IMR-90 (cell line): ENCODE data around the gene SLC6A11. TPM values are rescaled to one million over a fixed set of nuclear protein-coding genes. Genes with fewer than 3 reads are reported as not detected.

Source experiments
- ATAC-seq: fragments of 200-7000 bp; cut with Tn5 transposase; 2 replicates; pipeline ENCODE4 v1.9.1; 2020; ENCODE audit warnings: low read depth, mild to moderate bottlenecking, moderate library complexity
- BruUV-seq: library from RNA; stranded (reverse); fragments of 400-500 nt; replicated peaks from 2 replicates; lab custom pipeline; 2021; lab: Mats Ljungman, UMichigan
- CTCF ChIA-PET: fragments of 300-600 bp; formaldehyde crosslinking; extraction: SDS; loops from one replicate; lab custom pipeline; 2021; ENCODE audit warnings: antibody characterized with exemption; lab: Yijun Ruan, JAX
- POLR2A ChIA-PET: fragments of 300-600 bp; sonication (Branson Sonifier 250); formaldehyde crosslinking; loops from one replicate; lab custom pipeline; 2022; ENCODE audit warnings: antibody characterized with exemption; ENCODE audit not compliant: unreplicated experiment; lab: Charles Lee
- DNase-seq: peaks from one replicate; pipeline ENCODE4 v3.0.0; 2013
- H2AFZ ChIP-seq: replicated peaks from 2 replicates; pipeline ENCODE3; 2013; ENCODE audit warnings: low read length, mild to moderate bottlenecking; ENCODE audit not compliant: poor library complexity
- H2AK5ac ChIP-seq: 2 replicates; pipeline ENCODE4 v1.6.1; 2013; ENCODE audit warnings: low read depth, low read length, inconsistent platforms
- H2AK9ac ChIP-seq: replicated peaks from 2 replicates; pipeline ENCODE3; 2013; ENCODE audit warnings: mild to moderate bottlenecking, low read depth, low read length, moderate library complexity; ENCODE audit not compliant: poor library complexity
- H2BK120ac ChIP-seq: 2 replicates; pipeline ENCODE4 v1.6.1; 2013; ENCODE audit warnings: low read depth, low read length, inconsistent platforms
- H2BK15ac ChIP-seq: 3 replicates; pipeline ENCODE4 v1.6.1; 2013; ENCODE audit warnings: low read depth, low read length, inconsistent platforms
- H2BK20ac ChIP-seq: 2 replicates; pipeline ENCODE4 v1.6.1; 2013; ENCODE audit warnings: low read depth, mild to moderate bottlenecking, inconsistent platforms, low read length, moderate library complexity
- H2BK5ac ChIP-seq: 2 replicates; pipeline ENCODE4 v1.6.1; 2013; ENCODE audit warnings: mild to moderate bottlenecking, low read depth, low read length, inconsistent platforms; ENCODE audit not compliant: poor library complexity, severe bottlenecking
- H3K14ac ChIP-seq: replicated peaks from 2 replicates; pipeline ENCODE4 v1.6.1; 2013; ENCODE audit warnings: low read depth, low read length, inconsistent platforms
- H3K18ac ChIP-seq: 2 replicates; pipeline ENCODE4 v1.6.1; 2013; ENCODE audit warnings: low read depth, low read length, control low read depth
- H3K23ac ChIP-seq: 2 replicates; pipeline ENCODE4 v1.6.1; 2013; ENCODE audit warnings: low read depth, low read length, inconsistent platforms
- H3K27ac ChIP-seq: 2 replicates; pipeline ENCODE4 v1.5.1; 2013; ENCODE audit warnings: mild to moderate bottlenecking, control low read depth, low read length; ENCODE audit not compliant: insufficient read depth
- H3K27me3 ChIP-seq: 2 replicates; pipeline ENCODE4 v1.6.1; 2013; ENCODE audit warnings: low read length; ENCODE audit not compliant: control insufficient read depth, insufficient read depth
- H3K36me3 ChIP-seq: 2 replicates; pipeline ENCODE4 v1.6.1; 2013; ENCODE audit warnings: low read length, mixed read lengths; ENCODE audit not compliant: control insufficient read depth, insufficient read depth
- H3K4ac ChIP-seq: 2 replicates; pipeline ENCODE4 v1.6.1; 2013; ENCODE audit warnings: low read depth, low read length, inconsistent platforms
- H3K4me1 ChIP-seq: 2 replicates; pipeline ENCODE4 v1.6.1; 2013; ENCODE audit warnings: low read length, mixed read lengths; ENCODE audit not compliant: control insufficient read depth, insufficient read depth
- H3K4me2 ChIP-seq: 2 replicates; pipeline ENCODE4 v1.6.1; 2013; ENCODE audit warnings: low read depth, mild to moderate bottlenecking, control low read depth, low read length, moderate library complexity
- H3K4me3 ChIP-seq: 2 replicates; pipeline ENCODE4 v1.5.1; 2013; ENCODE audit warnings: low read depth, mild to moderate bottlenecking, control low read depth, low read length, moderate library complexity; ENCODE audit not compliant: insufficient read depth
- H3K56ac ChIP-seq: 2 replicates; pipeline ENCODE4 v1.6.1; 2013; ENCODE audit warnings: low read length, inconsistent platforms; ENCODE audit not compliant: insufficient read depth; ENCODE audit errors: extremely low read depth
- H3K79me1 ChIP-seq, 2 experiments: 2 replicates each; pipeline ENCODE4 v1.6.1; 2013; ENCODE audit warnings: low read length in 2 of 2, inconsistent platforms in 1 of 2, low read depth in 1 of 2
- H3K9ac ChIP-seq: 2 replicates; pipeline ENCODE4 v1.6.1; 2013; ENCODE audit warnings: low read depth, low read length, control low read depth
- H3K9me1 ChIP-seq: 2 replicates; pipeline ENCODE4 v1.6.1; 2013; ENCODE audit warnings: low read length, inconsistent platforms; ENCODE audit not compliant: insufficient read depth
- H3K9me3 ChIP-seq: 2 replicates; pipeline ENCODE4 v1.6.1; 2013; ENCODE audit warnings: low read length; ENCODE audit not compliant: control insufficient read depth, insufficient read depth
- H4K20me1 ChIP-seq: 2 replicates; pipeline ENCODE4 v1.6.1; 2013; ENCODE audit warnings: low read length, inconsistent platforms; ENCODE audit not compliant: insufficient read depth
- H4K5ac ChIP-seq: 2 replicates; pipeline ENCODE4 v1.6.1; 2013; ENCODE audit warnings: mild to moderate bottlenecking, low read depth, low read length, control low read depth
- H4K8ac ChIP-seq, 2 experiments: 2 replicates each; pipeline ENCODE4 v1.6.1; 2013; ENCODE audit warnings: low read depth in 2 of 2, low read length in 2 of 2, control low read depth in 1 of 2, inconsistent platforms in 1 of 2
- H4K91ac ChIP-seq: 2 replicates; pipeline ENCODE4 v1.6.1; 2013; ENCODE audit warnings: low read depth, low read length, inconsistent platforms; ENCODE audit not compliant: insufficient read depth
- MAZ ChIP-seq: IDR thresholded peaks from 2 replicates; pipeline ENCODE4 v1.6.1; 2012; ENCODE audit warnings: low read depth, mild to moderate bottlenecking, low read length, improper control_type of control experiment, moderate library complexity, borderline replicate concordance
- NFE2L2 ChIP-seq: fragments of 150-350 bp; IDR thresholded peaks from 2 replicates; pipeline ENCODE4 v1.6.1; 2016; ENCODE audit warnings: low read depth, mild to moderate bottlenecking, low read length
- WGBS, 2 experiments: methylation state at CpG; one replicate each; pipeline versions ENCODE4 v1.1.5 to v1.1.7; 2013; ENCODE audit warnings: missing lambda C conversion rate in 2 of 2; ENCODE audit not compliant: insufficient read length in 1 of 2; ENCODE audit errors: extremely low coverage in 2 of 2; 5-methylcytosine and 5-hydroxymethylcytosine counted together
- dilution Hi-C: fragments of 300-500 bp; cut with HindIII; formaldehyde crosslinking; loops from one replicate; pipeline ENCODE4 v1.14.3; 2018; ENCODE audit warnings: low sequenced_read_pairs; ENCODE audit not compliant: unreplicated experiment
- in situ Hi-C: fragments of 300-500 bp; cut with MboI; formaldehyde crosslinking; loops from 3 replicates; pipeline ENCODE4 v1.14.3; 2019; ENCODE audit warnings: low sequenced_read_pairs, inconsistent platforms, mixed read lengths
- intact Hi-C: fragments of 100-400 bp; cut with micrococcal nuclease; formaldehyde crosslinking; loops from 2 replicates; pipeline ENCODE4 v1.10.0; 2022
- polyA plus RNA-seq, 3 experiments: library from polyadenylated mRNA; depleted of rRNA; stranded (reverse); fragments of >200 nt; gene quantifications; 2 replicates each; pipeline ENCODE4 v1.2.3, GENCODE V29; 2012; ENCODE audit warnings: low replicate concordance in 1 of 3
- total RNA-seq: library from RNA; depleted of rRNA; stranded (reverse); fragments of >200 nt; gene quantifications from 2 replicates; pipeline ENCODE4 v1.2.3, GENCODE V29; 2012

The SLC6A11 gene
- total and polyA plus RNA-seq, 2 of the 4 experiments (the other 2 are of a cell fraction), result not detected

GRCh38 chr3:10848261-10848660 is 32.2 kb downstream of the SLC6A11 start:
- H2BK120ac ChIP-seq, result no peak overlapping the region
- H3K4me3 ChIP-seq, result no peak overlapping the region
- H3K14ac ChIP-seq, result no peak overlapping the region
- no peak overlapping the region for H3K18ac ChIP-seq
- H3K56ac ChIP-seq, result no peak overlapping the region
- dilution Hi-C loops, result no loop called here
- no peak overlapping the region for H4K8ac ChIP-seq
- no peak overlapping the region for H3K23ac ChIP-seq
- no peak overlapping the region for H2AK5ac ChIP-seq
- CTCF ChIA-PET, result no interaction called here
- in situ Hi-C loops, result no loop called here
- no peaks in the 10 kb centered on the region for H3K79me1 ChIP-seq
- no peak for DNase-seq
- H3K4ac ChIP-seq, result no peak overlapping the region
- no peak overlapping the region for H4K91ac ChIP-seq
- ATAC-seq, result no peak
- H3K27ac ChIP-seq, result no peak overlapping the region
- no peak for TF ChIP-seq MAZ
- TF ChIP-seq NFE2L2, result no peak
- no peak overlapping the region for H2AFZ ChIP-seq
- H4K5ac ChIP-seq, result no peak overlapping the region
- H3K9ac ChIP-seq, result no peak overlapping the region
- no peaks in the 10 kb centered on the region for H3K36me3 ChIP-seq
- no peaks in the 10 kb centered on the region for H3K9me3 ChIP-seq
- peaks cover 6% of the 10 kb centered on the region for H3K27me3 ChIP-seq
- no peaks in the 10 kb centered on the region for H3K4me1 ChIP-seq
- intact Hi-C loops, result no loop called here
- POLR2A ChIA-PET, result no interaction called here
- no TSS peak for BruUV-seq
- H2BK15ac ChIP-seq, result no peak overlapping the region
- no peaks in the 10 kb centered on the region for H3K9me1 ChIP-seq
- no peak overlapping the region for H2BK20ac ChIP-seq
- H4K20me1 ChIP-seq, result no peaks in the 10 kb centered on the region
- no peak overlapping the region for H2BK5ac ChIP-seq
- H3K4me2 ChIP-seq, result no peak overlapping the region
- H2AK9ac ChIP-seq, result no peak overlapping the region
- no CpG with 5 or more reads among the region's 3 CpGs for WGBS, 2 experiments
